Ovary (tissue), 9 donors: ENCODE results near the gene PRR15L. TPM values are rescaled to one million over a fixed set of nuclear protein-coding genes. Genes with fewer than 3 reads are reported as not detected.
A peak's percentile ranks its signal among the peaks of the same experiment; 100 is the strongest.

Experiments
- DNase-seq, 5 donors: peaks; one replicate each; pipeline ENCODE4 v3.0.0-alpha.2; 2019 to 2020
- H3K27ac ChIP-seq, 2 donors: fragments of 200-600 bp; one replicate each; pipeline versions ENCODE4 v1.5.1 to v1.8.0; 2019 to 2022
- H3K27me3 ChIP-seq: fragments of 200-600 bp; one replicate; pipeline ENCODE4 v1.8.0; 2022
- H3K36me3 ChIP-seq: fragments of 200-600 bp; sonication (generic); one replicate; pipeline ENCODE4 v1.5.1; 2019
- H3K4me1 ChIP-seq: one replicate; pipeline ENCODE4 v1.8.1; 2013; ENCODE audit warnings: mild to moderate bottlenecking, moderate library complexity; ENCODE audit not compliant: insufficient read depth
- H3K4me3 ChIP-seq: fragments of 200-600 bp; sonication (generic); one replicate; pipeline ENCODE4 v1.5.1; 2017
- H3K9me3 ChIP-seq, 2 donors: fragments of 200-600 bp in 1 of 2; sonication (generic) in 1 of 2; one replicate each; pipeline versions ENCODE4 v1.5.1 to v1.8.1; 2013 to 2019; ENCODE audit warnings: mild to moderate bottlenecking in 1 of 2, moderate library complexity in 1 of 2
- CTCF ChIP-seq, 3 donors: fragments of 450-650 bp in 2 of 3; fragments of 200-600 bp in 1 of 3; IDR thresholded peaks; one replicate each; pipeline versions ENCODE4 v1.5.1 to v1.8.0; 2016 to 2022; ENCODE audit warnings: antibody characterized with exemption in 3 of 3, mild to moderate bottlenecking in 1 of 3
- EP300 ChIP-seq: sonication (generic); formaldehyde crosslinking; IDR thresholded peaks from one replicate; pipeline ENCODE4 v1.6.1; 2017; ENCODE audit warnings: antibody characterized with exemption
- POLR2A ChIP-seq: fragments of 450-650 bp; IDR thresholded peaks from one replicate; pipeline ENCODE4 v1.6.1; 2017; ENCODE audit warnings: antibody characterized with exemption, mild to moderate bottlenecking, moderate library complexity
- WGBS, 3 donors: extraction: QIAGEN DNeasy Blood & Tissue Kit in 1 of 3; methylation state at CpG; one replicate each; pipeline versions ENCODE4 v1.1.5 to v1.1.7; 2013 to 2017; 5-methylcytosine and 5-hydroxymethylcytosine counted together
- intact Hi-C, 4 donors: fragments of 100-400 bp; cut with DNase I; formaldehyde crosslinking; loops; one replicate each; pipeline versions ENCODE4 v1.11.0 to v1.15.1; 2022 to 2023
- polyA plus RNA-seq, 2 donors: library from polyadenylated mRNA; stranded (reverse); fragments of 200-250 nt in 1 of 2; fragments of 350-450 nt in 1 of 2; fragmentation: Illumina TruSeq in 1 of 2; extraction: RNeasy Lipid Tissue Mini Kit (QIAGEN cat#74804) in 1 of 2; gene quantifications; one replicate each; pipeline ENCODE4 v1.2.3, GENCODE V29; 2013 to 2014
- total RNA-seq, 7 donors: library from RNA; depleted of rRNA in 2 of 7; stranded (reverse); fragments of >200 nt in 2 of 7; fragmentation: NEBNext Ultra II Directional in 3 of 7; extraction: Animal tissue kit (Norgen Biotek cat#: 25700) in 3 of 7; gene quantifications; one replicate each; pipeline versions ENCODE4 v1.1.0 to v1.2.4, GENCODE V29; 2016 to 2023
- donor health status: DM: no; HTN: no; CAD: no; lungs with moderate emphysema.
- donor health status: DM: no; HTN: no; CAD: no.
- donor health status: Bipolar disorder and iron deficiency.
- donor health status: DM: yes; HTN: yes; CAD: no.
- donor health status: DM: no; HTN: no; CAD: no.
- donor health status: DM: yes; HTN: yes; CAD: no.

PRR15L gene
- total and polyA plus RNA-seq, 9 donors, result 0.16 to 22.3 (median 0.38) TPM

GRCh38 chr17:47913050-47913449, 44.6 kb downstream of the PRR15L start:
- no peak for DNase-seq
- TF ChIP-seq POLR2A (no peak), CTCF (IDR thresholded peaks at IDR 0.05) (no peak), EP300 (no peak)
- H3K4me3 ChIP-seq, result no peak overlapping the region
- no peaks in the 10 kb centered on the region for H3K9me3 ChIP-seq
- peaks cover 6% of the 10 kb centered on the region for H3K4me1 ChIP-seq
- no peaks in the 10 kb centered on the region for H3K27me3 ChIP-seq
- no peaks in the 10 kb centered on the region for H3K36me3 ChIP-seq
- intact Hi-C loops, result no loop called here
- WGBS, 3 donors, result 93 to 98% (median 96%) methylated on average over 2 of the region's 2 CpGs
- no peak overlapping the region for H3K27ac ChIP-seq

DNA sequence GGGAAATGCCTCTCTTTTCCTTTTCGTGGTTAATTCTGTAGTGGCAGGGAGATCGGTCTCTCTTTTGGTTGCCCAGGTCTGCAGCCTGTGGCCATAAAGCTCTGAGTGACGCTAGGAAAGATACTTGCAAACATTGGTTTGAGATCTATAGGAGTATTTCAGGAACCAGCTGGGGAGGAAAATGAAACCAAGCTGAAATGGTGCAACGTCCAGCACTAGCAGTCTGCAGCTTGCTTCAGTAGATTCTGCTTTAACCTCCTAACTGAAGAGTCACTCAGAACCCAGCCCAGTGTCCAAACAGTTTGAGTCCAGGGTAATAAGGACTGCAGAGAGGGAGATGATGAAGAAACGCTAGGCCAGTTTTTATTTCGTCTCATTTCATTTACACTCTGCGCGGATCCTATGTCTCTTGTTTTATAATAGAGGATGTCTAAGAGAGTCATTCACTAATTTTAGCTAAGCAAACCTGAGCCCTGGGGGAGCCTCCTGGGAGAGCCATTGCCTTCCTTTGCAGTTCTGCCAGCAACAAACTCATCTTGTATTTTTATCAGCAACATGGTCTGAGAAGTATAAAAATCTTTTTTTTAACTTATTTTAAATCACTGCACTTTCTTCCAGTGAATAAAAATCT, 49.6 kb downstream of the PRR15L start:
- Histone ChIP-seq H3K27ac (no peak overlapping the region), H3K27me3 (no peaks in the 10 kb centered on the region), H3K36me3 (no peaks in the 10 kb centered on the region), H3K4me3 (no peak overlapping the region), H3K9me3 (no peaks in the 10 kb centered on the region), H3K4me1 (peaks cover 22% of the 10 kb centered on the region)
- TF ChIP-seq POLR2A, result no peak
- TF ChIP-seq CTCF (IDR thresholded peaks at IDR 0.05), result no peak
- no peak for TF ChIP-seq EP300
- WGBS, 3 donors, result 74 to 84% (median 75%) methylated on average over 8 of the region's 8 CpGs
- intact Hi-C loops, result no loop called here
- no peak for DNase-seq

DNA sequence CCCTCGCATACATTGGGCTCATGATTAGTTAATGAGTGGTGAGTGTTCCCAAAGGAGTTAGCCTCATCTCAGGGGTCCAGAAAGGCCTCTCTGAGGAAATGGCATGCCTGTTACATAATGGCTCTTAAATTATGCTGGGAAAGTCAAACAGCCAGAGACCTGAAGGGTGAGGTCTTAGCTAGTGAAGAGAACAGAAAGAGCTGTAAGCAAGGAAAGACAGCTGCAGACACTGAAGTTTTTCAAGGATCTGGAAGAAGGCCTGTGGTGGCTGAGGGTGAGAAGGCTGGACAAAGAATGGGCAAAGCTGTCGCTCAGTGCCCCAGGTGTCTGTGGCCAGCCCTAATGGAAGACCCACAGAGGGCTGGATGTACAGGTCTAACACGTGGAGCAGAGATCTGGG, 51.2 kb downstream of the PRR15L start:
- Histone ChIP-seq H3K27ac (peak overlapping the region in 1 of 2 donors; percentile 64), H3K4me1 (peaks cover 22% of the 10 kb centered on the region)
- no peak for TF ChIP-seq EP300
- no peak for TF ChIP-seq POLR2A
- TF ChIP-seq CTCF (IDR thresholded peaks at IDR 0.05), result no peak

DNA sequence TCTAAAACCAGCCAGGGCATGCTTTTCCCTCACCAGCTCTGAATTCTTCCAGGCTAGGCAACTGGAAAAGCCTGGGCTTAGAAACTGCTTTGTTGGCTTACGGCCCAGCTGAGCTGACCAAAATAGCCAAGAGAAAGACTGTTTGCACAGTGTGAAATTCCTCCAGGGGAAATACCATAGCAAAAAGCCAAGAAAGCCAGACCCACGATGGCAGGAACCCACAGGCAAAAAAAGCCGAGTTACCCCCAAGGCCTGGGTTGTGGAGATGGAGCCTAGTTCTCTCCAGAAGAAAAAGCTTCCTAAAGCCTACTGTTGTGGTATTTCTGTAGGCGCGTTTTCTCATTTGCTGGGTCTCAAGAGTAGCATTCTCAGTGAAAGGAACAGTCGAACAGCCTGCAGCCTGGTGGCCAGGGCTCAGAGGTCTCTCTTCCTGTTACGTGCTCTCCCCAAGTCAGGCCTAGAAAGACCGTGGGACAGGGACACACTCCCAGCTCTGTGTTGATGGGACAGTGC, 52.4 kb downstream of the PRR15L start:
- 3 to 13% (median 11%) methylated on average over 8 of the region's 8 CpGs for WGBS, 3 donors
- H3K4me1 ChIP-seq, result peaks cover 22% of the 10 kb centered on the region
- no peak overlapping the region for H3K4me3 ChIP-seq
- H3K27ac ChIP-seq, result peak overlapping the region in 1 of 2 donors; percentile 64
- DNase-seq, result peak; percentile 76 to 82 (median 81)
- no peaks in the 10 kb centered on the region for H3K9me3 ChIP-seq
- no peak for TF ChIP-seq CTCF (IDR thresholded peaks at IDR 0.05)
- no peak for TF ChIP-seq EP300
- TF ChIP-seq POLR2A, result no peak
- H3K36me3 ChIP-seq, result no peaks in the 10 kb centered on the region
- intact Hi-C loops, result no loop called here
- H3K27me3 ChIP-seq, result no peaks in the 10 kb centered on the region

More for the DNA sequence above, 51.2 kb downstream of the PRR15L start:
- WGBS, 3 donors, result 81 to 91% (median 85%) methylated on average over 3 of the region's 3 CpGs
- Histone ChIP-seq H3K4me3 (no peak overlapping the region), H3K27me3 (no peaks in the 10 kb centered on the region), H3K9me3 (no peaks in the 10 kb centered on the region), H3K36me3 (no peaks in the 10 kb centered on the region)
- intact Hi-C loops, result no loop called here
- peak in 1 of 5 donors; percentile 31 for DNase-seq
